ENCODE results near the gene TTBK1.
A peak's percentile ranks its signal among the peaks of the same experiment; 100 is the strongest.

Gene TTBK1

DNA sequence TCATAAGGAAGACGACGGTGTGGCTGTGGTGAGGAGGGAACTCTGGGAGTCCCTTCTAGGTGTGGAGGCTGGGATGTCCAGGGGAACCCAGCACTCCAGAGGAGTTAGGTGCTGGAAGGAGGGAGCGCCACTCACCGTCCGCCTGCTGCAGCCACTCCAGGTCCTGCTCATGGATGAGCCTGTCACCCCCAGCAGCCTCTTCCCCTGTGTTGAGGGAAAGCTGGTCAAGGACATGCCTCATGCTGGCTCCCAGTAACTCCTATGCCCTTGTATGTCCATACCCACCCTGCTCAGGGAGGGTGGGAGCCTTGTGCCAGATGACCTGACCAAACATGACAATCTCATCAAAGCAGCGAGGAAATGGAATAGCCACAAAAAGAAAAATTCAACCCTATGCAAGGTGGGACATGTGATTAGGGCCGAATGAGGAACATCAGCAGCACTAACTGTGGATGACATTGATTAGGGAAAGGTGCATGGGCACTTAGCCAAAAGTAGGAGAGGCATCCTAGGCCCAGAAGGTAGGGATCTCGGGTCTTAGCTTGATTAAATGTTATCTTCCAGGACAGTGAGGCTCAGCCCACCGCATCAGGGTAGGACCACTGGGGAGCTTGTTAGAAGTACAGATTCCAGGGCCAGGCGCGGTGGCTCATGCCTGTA is 17.0 kb upstream of the TTBK1 start:
- no peak overlapping the region for H3K27ac ChIP-seq (ENCODE audit: low read length)
- peaks cover 18% of the 10 kb centered on the region for H3K27me3 ChIP-seq (ENCODE audit: insufficient read depth, low read length)
- H3K4me3 ChIP-seq (ENCODE audit: low read length), result no peak overlapping the region
- H3K9me3 ChIP-seq (ENCODE audit: insufficient read depth, low read depth, low read length), result no peaks in the 10 kb centered on the region
- no peaks in the 10 kb centered on the region for H3K4me1 ChIP-seq (ENCODE audit: insufficient read depth, low read length)
- H3K36me3 ChIP-seq (ENCODE audit: insufficient read depth, low read depth, low read length), result peaks cover 4% of the 10 kb centered on the region; the same call in 1 of the 2 replicates
- no peak overlapping the region for H3K9ac ChIP-seq (ENCODE audit: low read depth, low read length)

DNA sequence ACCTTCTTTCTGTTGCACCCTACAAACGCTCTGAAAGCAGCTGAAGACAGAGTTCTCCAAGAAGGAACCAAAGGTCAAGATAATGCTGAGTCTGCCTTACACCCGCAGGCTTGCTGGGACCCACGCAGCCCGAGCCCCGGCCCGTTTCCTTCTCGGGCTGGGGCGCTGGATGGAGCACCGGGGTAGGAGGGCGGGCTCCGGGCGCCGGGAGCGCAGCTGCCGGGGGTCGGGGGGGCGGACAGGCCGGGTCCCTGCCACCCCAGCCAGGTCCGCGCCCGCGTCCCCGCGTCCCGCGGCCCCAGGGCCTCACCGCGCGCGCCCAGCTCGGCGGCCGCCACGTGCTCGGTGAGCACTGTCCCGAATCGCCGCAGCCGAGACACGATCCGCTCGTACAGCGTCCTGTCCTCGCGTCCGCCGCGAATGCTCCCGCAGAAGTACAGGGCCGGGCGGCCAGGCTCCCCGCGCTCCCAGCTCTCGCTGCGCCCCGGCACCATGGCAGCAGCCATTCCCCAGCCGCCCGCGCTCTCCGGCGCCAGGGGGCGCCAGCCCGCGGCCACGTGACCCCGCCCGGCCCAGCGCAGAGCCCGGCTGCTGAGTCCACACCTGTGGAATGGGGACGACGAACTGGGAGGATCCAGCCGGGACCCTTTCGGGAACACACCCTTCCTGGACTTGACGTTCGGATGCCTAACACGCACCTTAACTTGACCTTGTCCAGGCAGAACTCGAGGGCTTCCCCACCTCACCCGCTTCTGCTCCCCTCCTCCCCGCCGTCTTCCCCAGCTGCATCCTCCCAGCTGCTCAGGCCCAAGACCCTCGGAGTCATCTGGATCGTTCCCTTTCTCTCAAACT is 14.1 kb upstream of the TTBK1 start, which contains the start of gene DNPH1:
Gene DNPH1 (minus strand): TSS at position 531 of the 852 bp plus-strand sequence. CDS start 25 bp downstream, at position 506.
- no peaks in the 10 kb centered on the region for H3K9me3 ChIP-seq (ENCODE audit: insufficient read depth, low read depth, low read length)
- H3K4me1 ChIP-seq (ENCODE audit: insufficient read depth, low read length), result no peaks in the 10 kb centered on the region
- peaks cover 26% of the 10 kb centered on the region for H3K27me3 ChIP-seq (ENCODE audit: insufficient read depth, low read length)
- H3K36me3 ChIP-seq (ENCODE audit: insufficient read depth, low read depth, low read length), result peaks cover 4% of the 10 kb centered on the region; the same call in 1 of the 2 replicates
- H3K4me3 ChIP-seq (ENCODE audit: low read length), result peak within 1 kb of the TSS; percentile 84
- peak within 1 kb of the TSS; percentile 80; the same call in 1 of the 2 replicates for H3K9ac ChIP-seq (ENCODE audit: low read depth, low read length)
- no peak within 1 kb of the TSS for H3K27ac ChIP-seq (ENCODE audit: low read length)

DNA sequence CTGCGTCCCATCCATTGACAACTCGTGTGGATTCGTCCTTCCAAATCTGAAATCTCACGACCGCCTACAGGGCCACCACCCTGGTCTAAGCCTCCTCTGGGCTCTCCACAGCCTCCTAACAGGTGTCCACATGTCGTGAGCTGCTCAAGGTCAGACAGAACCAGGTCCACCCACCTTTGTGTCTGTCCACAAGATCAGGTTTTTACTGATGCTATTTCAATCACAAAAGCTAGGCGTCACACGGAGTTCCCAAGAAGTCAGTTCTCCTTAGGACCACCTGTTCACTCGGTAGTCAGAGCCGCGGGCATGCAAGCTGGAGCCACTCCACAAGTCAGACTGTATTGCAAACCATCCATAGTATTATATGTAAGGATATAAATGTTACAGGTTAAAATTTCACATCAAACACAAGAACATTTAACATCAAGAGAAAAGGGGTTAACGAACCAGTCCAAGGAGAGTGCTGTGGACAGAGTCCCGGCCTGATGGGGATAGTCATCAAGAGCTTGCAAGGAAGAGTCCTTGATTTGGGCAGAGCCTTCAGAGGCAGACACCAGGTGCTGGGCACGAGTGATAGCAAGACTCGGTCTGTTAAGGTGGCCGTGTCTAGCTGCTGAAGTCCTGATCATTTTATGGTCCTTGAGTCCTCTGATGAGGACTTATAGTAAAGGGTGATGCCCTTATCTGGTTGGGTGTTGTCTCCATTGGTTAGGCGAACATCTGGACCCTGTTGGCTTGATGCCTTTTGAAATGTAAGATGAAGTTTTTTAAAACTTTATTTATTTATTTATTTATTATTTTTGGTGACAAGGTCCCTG is 13.3 kb upstream of the TTBK1 start:
- H3K9me3 ChIP-seq (ENCODE audit: insufficient read depth, low read depth, low read length), result no peaks in the 10 kb centered on the region
- peak overlapping the region; percentile 84; the same call in 1 of the 2 replicates for H3K4me3 ChIP-seq (ENCODE audit: low read length)
- peaks cover 26% of the 10 kb centered on the region for H3K27me3 ChIP-seq (ENCODE audit: insufficient read depth, low read length)
- H3K4me1 ChIP-seq (ENCODE audit: insufficient read depth, low read length), result no peaks in the 10 kb centered on the region
- peak overlapping the region; percentile 80; the same call in 1 of the 2 replicates for H3K9ac ChIP-seq (ENCODE audit: low read depth, low read length)
- no peak overlapping the region for H3K27ac ChIP-seq (ENCODE audit: low read length)
- peaks cover 4% of the 10 kb centered on the region; the same call in 1 of the 2 replicates for H3K36me3 ChIP-seq (ENCODE audit: insufficient read depth, low read depth, low read length)

GRCh38 chr6:43231053-43231452 is 12.2 kb upstream of the TTBK1 start:
- Histone ChIP-seq H3K36me3 (ENCODE audit: insufficient read depth, low read depth, low read length) (no peaks in the 10 kb centered on the region), H3K9me3 (ENCODE audit: insufficient read depth, low read depth, low read length) (no peaks in the 10 kb centered on the region), H3K4me3 (ENCODE audit: low read length) (no peak overlapping the region), H3K27me3 (ENCODE audit: insufficient read depth, low read length) (peaks cover 26% of the 10 kb centered on the region), H3K4me1 (ENCODE audit: insufficient read depth, low read length) (no peaks in the 10 kb centered on the region), H3K9ac (ENCODE audit: low read depth, low read length) (no peak overlapping the region), H3K27ac (ENCODE audit: low read length) (no peak overlapping the region)

DNA sequence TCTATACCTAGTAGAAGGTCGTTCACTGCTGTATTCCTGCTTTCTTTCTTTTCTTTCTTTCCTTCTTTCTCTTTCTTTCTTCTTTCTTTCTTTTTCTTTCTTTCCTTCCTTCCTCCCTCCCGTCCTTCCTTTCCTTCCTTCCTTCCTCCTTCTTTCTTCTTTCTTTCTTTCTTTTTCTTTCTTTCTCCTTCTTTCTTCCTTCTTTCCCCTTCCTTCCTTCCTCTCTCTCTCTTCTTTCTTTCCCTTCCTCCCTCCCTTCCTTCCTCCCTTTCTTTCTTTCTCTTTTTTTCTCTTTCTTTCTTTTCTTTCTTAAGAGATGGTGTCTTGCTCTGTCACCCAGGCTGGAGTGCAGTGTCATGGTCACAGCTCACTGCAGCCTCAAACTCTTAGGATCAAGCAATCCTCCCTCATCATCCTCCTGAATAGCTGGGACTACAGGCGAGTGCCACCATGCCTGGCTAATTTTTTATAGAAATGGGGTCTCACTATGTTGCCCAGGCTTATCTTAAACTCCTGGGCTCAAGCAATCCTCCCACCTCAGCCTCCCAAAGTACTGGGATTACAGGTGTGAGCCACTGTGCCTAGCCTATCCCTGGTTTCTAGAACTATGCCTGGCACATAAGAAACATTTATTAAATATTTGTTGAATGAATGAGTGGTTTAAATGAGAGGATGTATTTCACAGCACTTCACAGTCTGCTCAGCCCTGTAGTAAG is 11.4 kb upstream of the TTBK1 start:
- Histone ChIP-seq H3K4me3 (ENCODE audit: low read length) (no peak overlapping the region), H3K27me3 (ENCODE audit: insufficient read depth, low read length) (peaks cover 26% of the 10 kb centered on the region), H3K9ac (ENCODE audit: low read depth, low read length) (no peak overlapping the region)

DNA sequence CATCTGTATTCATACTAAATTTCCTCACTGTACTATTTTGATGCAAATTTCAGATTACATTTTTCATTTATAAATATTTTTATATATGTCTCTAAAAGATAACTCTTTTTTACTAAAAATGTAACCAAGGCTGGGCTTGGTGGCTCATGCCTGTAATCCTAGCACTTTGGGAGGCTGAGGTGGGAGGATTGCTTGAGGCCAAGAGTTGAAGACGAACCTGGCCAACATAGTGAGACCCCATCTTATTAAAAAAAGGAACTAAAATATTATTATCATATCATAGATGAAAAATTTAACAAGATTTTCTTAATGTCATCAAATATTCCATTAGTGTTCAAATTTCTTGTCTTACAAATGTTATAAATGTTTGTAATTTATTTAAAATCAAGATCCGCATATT is 7.4 kb upstream of the TTBK1 start:
- no peak overlapping the region for H3K9ac ChIP-seq (ENCODE audit: low read depth, low read length)
- H3K4me3 ChIP-seq (ENCODE audit: low read length), result no peak overlapping the region
- H3K27me3 ChIP-seq (ENCODE audit: insufficient read depth, low read length), result peaks cover 36% of the 10 kb centered on the region
- H3K9me3 ChIP-seq (ENCODE audit: insufficient read depth, low read depth, low read length), result no peaks in the 10 kb centered on the region
- no peak overlapping the region for H3K27ac ChIP-seq (ENCODE audit: low read length)
- H3K36me3 ChIP-seq (ENCODE audit: insufficient read depth, low read depth, low read length), result no peaks in the 10 kb centered on the region
- H3K4me1 ChIP-seq (ENCODE audit: insufficient read depth, low read length), result no peaks in the 10 kb centered on the region

More for the DNA sequence above, 11.4 kb upstream of the TTBK1 start:
- no peaks in the 10 kb centered on the region for H3K4me1 ChIP-seq (ENCODE audit: insufficient read depth, low read length)
- no peaks in the 10 kb centered on the region for H3K9me3 ChIP-seq (ENCODE audit: insufficient read depth, low read depth, low read length)
- H3K27ac ChIP-seq (ENCODE audit: low read length), result no peak overlapping the region
- H3K36me3 ChIP-seq (ENCODE audit: insufficient read depth, low read depth, low read length), result no peaks in the 10 kb centered on the region

GRCh38 chr6:43239054-43239453 is 4.2 kb upstream of the TTBK1 start:
- Histone ChIP-seq H3K4me3 (ENCODE audit: low read length) (no peak overlapping the region), H3K27ac (ENCODE audit: low read length) (no peak overlapping the region), H3K27me3 (ENCODE audit: insufficient read depth, low read length) (peaks cover 53% of the 10 kb centered on the region), H3K36me3 (ENCODE audit: insufficient read depth, low read depth, low read length) (no peaks in the 10 kb centered on the region), H3K9me3 (ENCODE audit: insufficient read depth, low read depth, low read length) (no peaks in the 10 kb centered on the region), H3K4me1 (ENCODE audit: insufficient read depth, low read length) (no peaks in the 10 kb centered on the region), H3K9ac (ENCODE audit: low read depth, low read length) (no peak overlapping the region)

DNA sequence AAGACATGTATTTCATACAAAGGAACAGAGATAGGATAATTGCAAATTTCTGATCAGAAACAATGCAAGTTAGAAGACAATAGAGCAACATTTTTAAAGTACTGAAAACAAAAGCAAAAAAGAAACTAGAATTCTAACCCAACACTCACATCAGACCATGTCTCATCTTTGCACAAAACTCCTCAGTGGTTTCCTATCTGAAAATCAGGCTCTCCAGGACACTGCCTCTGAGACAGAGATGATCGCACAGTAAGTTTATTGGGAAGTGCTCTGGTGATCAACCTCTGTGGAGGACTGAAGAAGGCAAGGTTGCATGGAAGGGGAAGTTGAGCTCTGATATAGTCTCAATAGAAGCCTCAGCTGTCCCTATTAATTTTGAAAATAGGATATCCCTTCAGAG is 2.3 kb upstream of the TTBK1 start:
- Histone ChIP-seq H3K4me1 (ENCODE audit: insufficient read depth, low read length) (no peaks in the 10 kb centered on the region), H3K9ac (ENCODE audit: low read depth, low read length) (no peak overlapping the region), H3K9me3 (ENCODE audit: insufficient read depth, low read depth, low read length) (no peaks in the 10 kb centered on the region), H3K27me3 (ENCODE audit: insufficient read depth, low read length) (peaks cover 72% of the 10 kb centered on the region), H3K36me3 (ENCODE audit: insufficient read depth, low read depth, low read length) (no peaks in the 10 kb centered on the region), H3K27ac (ENCODE audit: low read length) (no peak overlapping the region), H3K4me3 (ENCODE audit: low read length) (no peak overlapping the region)

DNA sequence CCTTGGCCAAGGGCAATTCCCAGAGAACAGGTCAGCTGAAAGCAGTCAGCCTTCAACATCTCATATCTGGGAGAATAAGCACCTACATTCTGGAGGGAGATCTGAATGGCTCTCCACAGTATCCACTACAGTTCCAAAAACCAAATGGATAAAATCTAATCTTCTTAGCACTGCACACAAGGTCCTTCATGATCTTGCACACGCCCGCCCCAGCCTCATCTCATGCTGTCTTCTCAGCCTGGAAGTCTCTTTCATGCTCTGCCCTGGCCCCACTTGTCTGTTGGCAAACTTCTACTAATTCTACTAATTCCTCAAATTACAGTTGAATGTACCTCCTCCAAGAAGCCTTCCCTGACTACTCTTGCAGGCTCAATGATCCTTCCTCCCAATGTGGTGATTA is 1.8 kb upstream of the TTBK1 start:
- H3K9me3 ChIP-seq (ENCODE audit: insufficient read depth, low read depth, low read length), result no peaks in the 10 kb centered on the region
- H3K9ac ChIP-seq (ENCODE audit: low read depth, low read length), result no peak overlapping the region
- no peaks in the 10 kb centered on the region for H3K4me1 ChIP-seq (ENCODE audit: insufficient read depth, low read length)
- H3K36me3 ChIP-seq (ENCODE audit: insufficient read depth, low read depth, low read length), result no peaks in the 10 kb centered on the region
- H3K4me3 ChIP-seq (ENCODE audit: low read length), result no peak overlapping the region
- no peak overlapping the region for H3K27ac ChIP-seq (ENCODE audit: low read length)
- H3K27me3 ChIP-seq (ENCODE audit: insufficient read depth, low read length), result peaks cover 76% of the 10 kb centered on the region

DNA sequence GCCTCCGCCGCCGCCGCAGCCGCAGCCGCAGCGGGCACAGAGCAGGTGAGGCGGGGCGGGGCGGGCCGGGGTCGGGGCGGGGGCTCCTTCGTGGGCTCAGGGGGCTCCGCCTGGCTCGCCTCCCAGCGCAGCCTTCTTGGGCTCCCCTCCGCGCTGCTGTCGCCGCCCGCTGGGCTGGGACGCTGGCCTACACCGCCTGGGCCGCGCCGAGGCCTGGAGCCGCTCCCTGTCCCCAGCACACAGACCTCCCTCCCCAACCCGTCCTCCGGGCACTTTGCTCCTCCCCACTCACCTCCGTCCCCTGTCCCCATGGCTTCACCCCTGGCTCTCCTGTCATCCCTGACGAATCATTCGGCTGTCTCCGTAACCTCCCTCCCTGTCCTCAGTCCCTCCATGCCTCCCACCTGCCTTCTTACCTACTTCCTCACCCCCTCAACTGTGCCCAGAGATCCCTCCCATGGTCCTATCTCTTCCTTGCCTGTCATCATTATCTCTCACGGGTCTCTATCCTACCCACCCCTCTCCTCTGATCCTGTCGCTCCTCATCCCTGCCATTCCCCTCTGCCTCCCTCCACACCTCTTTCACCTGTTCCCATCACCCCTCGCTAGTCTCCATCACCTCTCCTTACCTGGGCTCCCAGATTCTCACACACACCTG is 512 bp downstream of the TTBK1 start:
- Histone ChIP-seq H3K9me3 (ENCODE audit: insufficient read depth, low read depth, low read length) (no peaks in the 10 kb centered on the region), H3K4me3 (ENCODE audit: low read length) (peak overlapping the region; percentile 48; the same call in 1 of the 2 replicates), H3K9ac (ENCODE audit: low read depth, low read length) (no peak overlapping the region), H3K4me1 (ENCODE audit: insufficient read depth, low read length) (no peaks in the 10 kb centered on the region), H3K36me3 (ENCODE audit: insufficient read depth, low read depth, low read length) (no peaks in the 10 kb centered on the region), H3K27ac (ENCODE audit: low read length) (no peak overlapping the region), H3K27me3 (ENCODE audit: insufficient read depth, low read length) (peaks cover 74% of the 10 kb centered on the region)

Data from iPS-20b (cell line).